NCI-H1417 treated with DMSO at 0.1 percent for 48 hours (cell line): Measurements from ENCODE around the gene AGMO.
A peak's percentile ranks its signal among the peaks of the same experiment; 100 is the strongest.
"Not testable (repeated sequence)": the region's sequence is repeated elsewhere in the genome, so short reads cannot be mapped to it uniquely, and the experiment has no call there.

Experiments
- DNase-seq: peaks from one replicate; lab custom pipeline; 2025; lab: John Stamatoyannopoulos, UW

AGMO gene

DNA sequence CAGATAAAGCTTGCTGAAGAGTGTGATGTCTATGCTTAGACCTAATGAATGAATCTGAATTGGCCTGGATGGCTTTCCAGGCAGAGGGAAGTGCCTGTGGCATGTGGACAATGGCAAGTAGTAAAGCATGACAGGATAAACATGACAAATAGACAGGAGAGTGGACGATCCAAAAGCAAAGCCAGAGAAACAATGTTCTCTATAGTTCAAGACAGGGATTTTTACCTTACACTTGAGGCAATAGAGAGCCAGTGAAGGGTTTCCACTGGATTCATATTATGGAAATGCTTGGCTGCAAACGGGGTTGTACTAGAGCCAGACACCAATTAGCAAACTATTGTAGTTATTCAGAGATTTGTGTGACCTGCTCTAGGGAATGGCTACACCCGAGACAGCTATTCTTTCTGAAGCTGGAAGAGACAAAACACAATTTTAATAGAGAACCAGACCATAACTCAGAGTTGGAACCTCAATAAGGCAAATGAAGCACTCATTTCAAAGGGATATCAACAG, 2.3 kb downstream of the AGMO start:
- no peak for DNase-seq

DNA sequence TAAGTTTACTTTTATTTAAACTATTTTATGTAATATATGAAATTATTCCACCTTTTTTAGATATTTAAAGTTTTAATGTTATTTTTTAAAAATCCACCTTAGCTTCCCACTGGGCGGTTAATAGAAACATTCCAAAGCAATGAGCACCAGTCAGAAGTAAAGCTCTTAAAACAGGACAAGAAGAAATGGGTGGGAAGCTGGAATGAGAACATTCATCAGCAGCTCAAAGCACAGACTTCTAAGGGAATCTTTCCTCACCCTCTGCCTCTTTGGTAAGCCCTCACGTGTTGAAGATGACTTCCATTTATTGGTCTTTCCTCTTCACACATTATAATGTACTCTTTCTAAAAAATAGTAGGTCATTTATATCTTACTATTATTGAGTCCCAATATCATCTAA, 3.1 kb downstream of the AGMO start:
- DNase-seq = no peak

DNA sequence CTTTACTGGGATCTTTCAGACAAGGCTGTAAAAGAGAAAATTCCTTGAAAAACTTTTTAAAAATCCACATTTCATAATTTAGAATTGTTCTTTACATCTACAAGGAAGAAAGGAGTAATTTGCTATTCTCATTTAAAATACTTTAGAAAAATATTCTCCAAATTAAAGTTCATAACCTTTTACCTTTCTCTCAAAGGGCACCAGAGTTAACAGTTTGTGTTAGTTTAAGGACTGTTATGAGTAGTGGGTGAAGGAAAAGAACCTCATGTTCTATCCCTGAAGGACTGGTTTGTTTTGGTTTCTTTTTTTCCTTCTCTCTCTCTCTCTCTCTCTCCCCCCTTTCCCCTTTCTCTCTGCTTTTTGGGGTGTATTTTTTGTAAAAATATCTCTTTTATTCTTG, 4.1 kb downstream of the AGMO start:
- no peak for DNase-seq

DNA sequence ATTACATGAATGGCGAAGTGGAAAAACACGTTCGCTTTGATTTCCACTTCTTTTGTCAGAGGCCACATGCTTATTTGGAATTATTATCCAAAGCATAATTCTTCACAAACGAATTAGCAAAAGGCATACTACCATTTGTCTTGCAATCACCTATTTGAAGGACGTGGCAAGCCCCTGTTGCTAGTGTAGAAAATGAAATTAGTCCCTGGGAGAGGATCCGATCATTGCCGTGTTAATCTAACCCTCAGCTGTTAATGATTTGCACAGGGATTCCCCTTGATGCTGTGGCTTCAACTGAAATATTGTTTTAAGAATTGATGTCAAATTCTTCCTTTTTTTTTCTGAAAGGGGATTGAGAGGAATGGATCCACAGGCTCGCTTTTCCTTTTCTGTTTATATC, 4.6 kb downstream of the AGMO start:
- DNase-seq = no peak

DNA sequence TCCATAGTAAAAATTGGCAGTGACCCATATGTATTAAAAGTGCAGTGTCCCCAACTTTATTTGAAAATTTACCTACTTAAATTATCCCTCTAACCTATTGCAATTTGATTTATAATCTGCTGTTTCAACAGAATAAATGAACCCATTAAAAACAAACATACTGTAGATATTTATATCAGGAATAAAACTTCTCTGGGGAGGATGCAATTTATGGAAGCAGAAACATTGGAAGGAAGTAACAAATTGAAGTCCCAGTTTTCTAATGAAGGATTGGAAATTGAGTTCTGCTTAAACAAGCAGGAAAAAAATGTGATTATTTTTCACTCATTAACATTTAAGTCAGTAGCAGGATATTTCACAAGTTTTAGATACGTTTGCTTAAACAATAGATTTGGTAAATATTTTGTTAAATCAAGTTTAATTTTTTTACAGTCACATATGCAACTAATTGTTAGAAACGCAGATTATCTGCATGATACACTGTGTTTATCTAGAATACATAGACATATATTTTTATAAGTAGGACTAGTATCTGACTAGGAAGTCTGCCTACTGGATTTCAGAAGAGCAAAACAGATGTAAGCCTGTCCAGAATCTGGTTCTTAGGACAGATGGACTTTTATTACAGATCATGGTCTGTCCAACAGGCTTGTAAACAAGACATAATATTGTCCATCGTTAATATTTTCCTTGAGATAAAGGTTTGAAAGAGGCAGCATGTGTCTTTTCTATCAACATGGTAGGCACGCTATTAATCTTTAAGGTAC, 5.3 kb downstream of the AGMO start:
- DNase-seq = no peak

DNA sequence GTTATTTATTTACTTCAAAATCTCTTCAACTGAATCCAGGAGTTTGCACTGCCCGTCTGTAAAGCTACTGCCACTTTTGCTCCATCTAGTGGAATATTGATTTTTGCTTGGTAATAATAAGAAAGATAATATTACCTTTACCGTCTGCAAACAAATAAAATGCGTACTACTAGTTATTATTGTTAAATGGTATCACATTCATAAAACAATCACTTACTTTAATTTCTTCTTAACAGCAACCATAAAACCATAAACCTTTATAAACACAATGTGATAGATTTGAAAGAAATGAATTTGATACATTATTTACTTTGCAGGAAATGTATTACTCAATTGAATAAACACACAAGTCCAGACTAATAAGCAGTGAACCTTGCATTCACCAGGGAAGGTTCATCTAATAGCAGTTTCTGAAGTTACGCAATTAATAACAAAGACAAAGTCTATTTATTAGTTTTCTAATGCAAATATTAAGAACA, 6.4 kb downstream of the AGMO start:
- DNase-seq = peak; percentile 78

DNA sequence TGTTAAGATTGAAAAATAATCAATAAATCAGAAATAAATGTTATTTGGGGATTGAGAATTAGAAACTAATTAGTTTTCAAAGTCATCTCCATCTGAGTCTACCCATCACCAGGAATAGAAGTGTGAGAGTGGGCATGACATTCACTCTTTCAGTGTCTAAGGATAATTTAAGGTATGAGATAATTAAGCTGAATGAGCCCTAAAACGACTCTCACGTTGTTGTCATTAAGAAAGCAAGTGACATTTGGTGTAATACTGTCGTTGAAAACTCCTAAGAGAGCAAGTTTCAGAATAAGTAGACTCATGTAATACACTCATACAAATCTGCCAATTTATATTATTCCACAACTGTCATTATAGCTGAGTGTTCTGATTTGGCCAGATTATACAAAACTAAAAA, 7.1 kb downstream of the AGMO start:
- no peak for DNase-seq

DNA sequence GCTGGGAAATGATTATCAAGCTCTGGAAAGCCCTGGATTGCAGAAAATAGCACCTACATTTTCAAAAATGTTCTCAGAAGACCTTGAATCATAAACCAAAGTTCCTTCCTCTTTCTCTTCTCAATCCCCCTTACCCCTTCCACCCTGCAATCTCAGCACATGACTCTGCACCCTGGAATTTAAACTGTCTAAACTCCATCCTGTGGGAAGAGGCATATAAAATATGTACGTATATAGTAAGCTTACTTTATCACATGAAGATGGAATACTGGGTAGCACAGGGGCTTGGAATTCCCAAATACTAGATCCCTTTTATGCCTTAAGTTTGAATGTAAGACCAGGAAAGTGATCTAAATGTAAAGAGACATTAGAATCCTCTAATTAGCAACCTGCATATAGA, 7.7 kb downstream of the AGMO start:
- DNase-seq = no peak

DNA sequence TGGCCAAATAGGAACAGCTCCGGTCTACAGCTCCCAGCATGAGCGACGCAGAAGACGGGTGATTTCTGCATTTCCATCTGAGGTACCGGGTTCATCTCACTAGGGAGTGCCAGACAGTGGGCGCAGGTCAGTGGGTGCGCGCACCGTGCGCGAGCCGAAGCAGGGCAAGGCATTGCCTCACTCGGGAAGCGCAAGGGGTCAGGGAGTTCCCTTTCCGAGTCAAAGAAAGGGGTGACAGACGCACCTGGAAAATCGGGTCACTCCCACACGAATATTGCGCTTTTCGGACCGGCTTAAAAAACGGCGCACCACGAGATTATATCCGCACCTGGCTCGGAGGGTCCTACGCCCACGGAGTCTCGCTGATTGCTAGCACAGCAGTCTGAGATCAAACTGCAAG, 14.5 kb downstream of the AGMO start:
- not testable (repeated sequence) for DNase-seq

DNA sequence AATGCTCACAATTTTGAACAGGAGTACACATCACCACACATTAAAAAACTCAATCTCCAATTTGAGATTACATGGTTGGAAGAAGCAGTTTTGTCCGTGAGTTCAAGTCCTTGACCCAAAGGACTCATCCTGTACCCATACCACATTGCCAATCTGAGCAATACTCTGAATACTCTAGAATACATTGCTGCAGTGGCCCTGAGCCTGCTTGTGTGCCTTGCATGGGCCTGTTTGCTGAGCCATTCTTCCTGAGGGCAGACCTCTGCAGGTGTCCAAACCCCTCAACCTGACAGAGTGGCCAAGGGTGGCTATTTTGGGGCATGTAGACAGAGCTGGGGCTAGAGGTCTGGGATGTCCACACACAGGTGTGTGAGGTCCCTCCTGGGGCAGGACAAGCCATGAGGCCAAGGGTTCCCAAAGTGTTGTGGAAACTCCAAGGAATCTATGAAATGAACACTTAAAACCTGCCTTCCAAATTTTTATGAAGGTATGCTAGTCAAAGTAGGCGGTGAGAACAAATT, 15.5 kb downstream of the AGMO start:
- DNase-seq = no peak

DNA sequence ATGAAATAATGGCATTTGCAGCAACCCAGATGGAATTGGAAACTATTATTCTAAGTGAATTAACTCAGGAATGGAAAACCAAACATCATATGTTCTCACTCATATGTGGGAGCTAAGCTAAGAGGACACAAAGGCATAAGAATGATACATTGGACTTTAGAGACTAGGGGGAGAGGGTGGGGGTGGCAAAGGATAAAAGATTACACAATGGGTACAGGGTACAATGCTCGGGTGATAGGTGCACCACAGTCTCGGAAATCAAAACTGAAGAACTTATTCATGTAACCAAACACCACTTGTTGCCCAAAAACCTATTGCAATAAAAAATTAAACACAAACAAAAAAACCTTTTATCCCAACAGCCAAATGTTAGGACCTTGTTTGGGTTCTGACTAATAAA, 17.8 kb downstream of the AGMO start:
- DNase-seq = no peak

DNA sequence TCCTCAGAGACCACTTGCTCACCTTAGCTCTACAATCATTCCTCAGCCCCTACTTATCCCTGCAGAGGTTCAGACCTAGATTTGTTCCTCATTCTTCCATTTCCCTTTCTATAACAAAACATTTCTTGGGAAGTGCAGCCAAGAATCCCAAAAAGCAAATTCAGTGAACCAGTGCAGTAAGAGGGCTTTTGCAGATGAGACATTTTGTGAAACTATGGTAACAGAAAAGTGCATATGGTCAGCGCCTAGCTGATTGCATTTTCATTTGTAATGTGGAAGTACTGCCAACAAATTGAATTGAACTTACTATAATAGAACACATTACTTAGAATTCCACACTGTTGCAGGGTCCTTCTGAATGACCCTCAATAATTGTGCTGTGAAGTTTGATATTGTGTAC, 18.6 kb downstream of the AGMO start:
- no peak for DNase-seq

DNA sequence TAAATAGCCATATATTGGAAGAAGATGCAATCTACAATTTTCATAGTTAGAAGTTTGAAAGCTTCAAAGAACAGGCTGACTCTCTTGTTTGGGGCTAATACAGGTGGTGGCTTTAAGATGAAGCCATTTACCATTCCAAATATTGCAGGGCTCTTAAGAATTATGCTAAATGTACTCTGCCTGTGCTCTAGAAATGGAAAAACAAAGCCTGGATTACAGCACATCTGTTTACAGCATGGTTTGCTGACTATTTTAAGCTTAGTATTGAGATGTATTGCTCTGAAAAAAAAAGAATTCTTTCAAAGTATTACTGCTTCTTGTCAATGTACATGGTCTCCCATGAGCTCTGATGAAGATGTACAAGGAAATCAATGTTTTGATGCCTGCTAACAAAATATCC, 34.2 kb downstream of the AGMO start:
- DNase-seq = no peak

DNA sequence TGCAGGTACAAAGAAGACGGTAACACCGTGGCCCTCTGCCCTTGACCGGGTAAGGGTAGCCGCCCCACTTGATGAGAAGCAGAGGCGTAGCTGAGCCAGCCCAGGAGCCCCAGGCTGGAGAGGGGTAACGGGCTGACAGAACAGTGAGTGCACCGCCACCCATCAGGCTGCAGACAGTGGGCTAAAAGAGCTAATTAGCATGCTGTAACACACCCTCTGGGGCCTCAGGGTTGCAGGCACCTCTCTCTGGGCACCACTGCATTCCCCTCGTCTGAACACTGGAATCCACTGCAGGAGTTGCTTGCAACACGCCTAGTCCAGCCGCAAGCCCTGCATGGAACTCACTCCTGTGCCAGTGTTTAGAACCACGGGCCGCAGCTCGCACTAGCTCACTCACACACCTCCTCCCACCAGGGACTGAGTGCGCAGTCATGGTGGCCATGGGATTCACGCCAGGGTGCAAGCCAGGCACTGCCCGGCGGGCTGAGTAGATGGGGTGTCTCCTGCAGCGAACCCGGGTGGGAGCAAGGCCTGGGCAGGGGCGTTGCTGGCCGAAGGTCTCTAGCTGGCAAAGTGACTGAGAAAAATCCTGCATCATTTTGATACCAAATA, 36.1 kb downstream of the AGMO start:
- no peak for DNase-seq

DNA sequence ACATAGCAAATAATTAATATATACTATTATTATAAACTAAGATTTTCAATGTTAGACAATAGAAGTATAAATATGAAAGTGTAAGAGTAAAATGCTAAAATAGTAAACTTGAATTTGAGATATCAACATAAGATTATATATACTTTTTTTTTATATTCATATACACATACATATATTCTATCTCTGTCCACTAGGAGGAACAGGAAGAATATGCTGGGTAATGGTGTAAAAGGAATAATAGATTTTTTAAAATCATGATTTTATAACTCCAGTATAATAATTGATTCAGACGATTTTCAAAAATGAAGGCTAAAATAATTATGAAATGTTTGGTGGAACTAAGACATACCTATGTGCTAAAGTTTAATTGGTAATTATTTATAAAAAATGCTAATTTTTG, 37.7 kb downstream of the AGMO start:
- no peak for DNase-seq

DNA sequence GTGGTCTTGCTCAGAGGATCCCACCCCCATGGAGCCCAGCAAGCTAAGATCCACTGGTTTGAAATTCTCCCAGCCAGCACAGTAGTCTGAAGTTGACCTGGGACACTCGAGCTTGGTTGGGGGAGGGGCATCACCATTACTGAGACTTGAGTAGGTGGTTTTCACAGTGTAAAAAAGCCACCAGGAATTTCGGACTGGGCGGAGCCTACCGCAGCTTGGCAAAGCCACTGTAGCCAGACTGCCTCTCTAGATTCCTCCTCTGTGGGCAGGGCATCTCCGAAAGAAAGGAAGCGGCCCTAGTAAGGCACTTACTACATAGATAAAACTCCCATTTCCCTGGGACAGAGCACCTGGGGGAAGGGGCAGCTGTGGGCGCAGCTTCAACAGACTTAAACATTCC, 44.0 kb downstream of the AGMO start:
- not testable (repeated sequence) for DNase-seq

DNA sequence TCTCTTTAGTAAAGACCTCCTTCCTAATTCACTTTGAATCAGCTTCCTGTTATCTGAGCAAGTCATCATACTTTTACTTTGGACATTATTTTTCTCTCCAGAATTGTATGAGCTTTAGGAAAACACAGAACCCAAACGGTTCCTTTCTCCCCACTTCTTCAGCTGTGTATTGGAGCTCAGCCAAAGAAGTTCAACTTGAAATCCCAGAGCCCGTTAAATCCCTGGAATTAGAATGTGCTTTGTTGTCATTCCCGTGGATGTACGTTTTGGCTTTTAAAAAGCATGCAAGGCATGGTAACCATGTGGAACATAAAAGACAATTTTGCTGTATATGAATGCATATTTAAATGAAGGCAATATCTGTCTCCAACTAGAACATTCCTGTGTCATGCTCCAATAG, 46.6 kb downstream of the AGMO start:
- DNase-seq = no peak

DNA sequence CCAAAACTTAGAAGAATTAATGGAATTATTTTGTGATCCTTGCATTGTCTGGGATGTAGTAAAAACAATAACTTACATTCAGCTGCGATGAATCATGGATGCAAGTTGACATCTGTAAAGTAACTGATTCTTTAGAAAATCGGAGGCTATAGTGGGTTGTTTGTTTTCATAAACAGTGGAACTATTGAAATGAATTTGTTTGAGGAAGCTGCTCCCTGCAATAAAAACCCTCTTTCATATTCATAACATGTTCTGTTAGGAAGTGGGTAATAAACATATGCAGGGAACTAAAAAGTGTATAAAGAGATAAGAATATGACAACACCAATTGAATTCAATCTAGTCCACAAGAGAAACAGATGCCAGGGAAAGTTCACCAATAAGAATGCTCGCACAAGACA, 53.6 kb downstream of the AGMO start:
- DNase-seq = no peak

DNA sequence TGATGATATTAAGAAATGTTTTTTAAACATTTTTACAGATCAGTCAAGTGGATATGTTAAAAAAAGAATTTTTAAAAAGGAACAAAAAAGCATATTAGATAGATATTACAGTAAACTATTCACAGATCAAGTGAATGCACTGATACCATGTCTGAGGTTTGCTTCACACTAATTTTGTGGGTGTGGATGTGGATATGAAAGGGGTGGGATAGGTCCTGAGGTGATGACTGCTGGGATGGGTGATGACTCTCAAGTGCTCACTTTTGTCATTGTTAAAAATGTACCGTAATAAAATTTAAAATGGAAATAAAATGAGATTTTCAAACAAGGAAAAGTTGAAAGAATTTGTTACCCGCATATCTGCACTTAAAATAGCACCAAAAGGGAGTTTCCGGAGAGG, 54.1 kb downstream of the AGMO start:
- no peak for DNase-seq

DNA sequence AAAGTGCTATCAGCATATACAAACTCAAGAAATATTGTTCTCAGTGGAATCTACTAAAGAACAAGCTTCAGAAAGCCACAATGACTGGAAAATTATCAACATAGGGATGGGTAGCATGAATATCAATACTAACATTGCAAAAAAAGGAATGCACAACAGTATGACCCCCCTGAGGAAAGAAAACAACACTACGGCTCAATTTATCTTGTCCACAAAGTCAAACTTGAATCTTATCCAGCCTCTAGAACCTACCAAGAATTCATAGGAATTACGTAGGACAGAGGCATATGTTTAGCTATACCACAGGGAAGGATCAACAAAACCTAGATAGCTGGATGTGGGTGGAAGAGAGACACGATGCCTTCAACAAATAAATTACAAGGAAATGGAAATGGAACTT, 54.6 kb downstream of the AGMO start:
- no peak for DNase-seq

DNA sequence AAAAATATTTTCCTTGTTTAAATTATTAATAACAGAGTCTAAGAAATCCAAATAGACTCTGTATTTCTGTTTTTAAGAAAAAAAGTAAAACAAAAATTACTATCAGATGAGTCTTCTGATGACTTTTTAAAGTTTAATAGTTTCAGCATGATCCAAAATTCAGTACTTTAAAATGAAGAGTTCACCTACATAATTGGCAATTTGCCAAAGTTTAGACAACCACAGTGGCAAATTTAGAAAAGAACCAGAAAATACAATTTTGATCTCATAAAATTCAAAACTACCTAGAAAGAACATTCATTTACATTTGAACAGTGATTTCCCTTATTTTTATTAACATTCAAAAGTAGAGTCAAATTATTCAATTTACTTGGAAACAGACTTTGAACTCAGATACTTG, 56.1 kb downstream of the AGMO start:
- no peak for DNase-seq

DNA sequence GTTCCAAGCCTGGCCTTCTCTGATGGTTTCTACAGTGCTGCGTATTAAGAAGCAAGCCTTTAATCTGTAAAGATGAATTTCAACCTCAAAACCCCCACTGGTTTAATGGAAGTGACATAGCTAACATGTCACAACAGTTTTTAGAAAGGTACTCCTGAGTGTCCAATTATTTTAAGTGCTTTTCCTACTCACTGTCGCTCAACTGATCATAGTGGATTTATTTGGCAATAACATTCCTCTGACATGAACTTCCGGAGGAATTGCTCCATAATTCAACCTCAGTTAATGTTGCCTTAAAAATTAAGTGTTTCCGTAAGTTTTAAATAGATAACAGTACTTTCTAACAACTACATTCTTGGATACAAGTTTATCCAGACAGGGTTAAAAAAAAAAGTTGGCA, 57.5 kb downstream of the AGMO start:
- no peak for DNase-seq

DNA sequence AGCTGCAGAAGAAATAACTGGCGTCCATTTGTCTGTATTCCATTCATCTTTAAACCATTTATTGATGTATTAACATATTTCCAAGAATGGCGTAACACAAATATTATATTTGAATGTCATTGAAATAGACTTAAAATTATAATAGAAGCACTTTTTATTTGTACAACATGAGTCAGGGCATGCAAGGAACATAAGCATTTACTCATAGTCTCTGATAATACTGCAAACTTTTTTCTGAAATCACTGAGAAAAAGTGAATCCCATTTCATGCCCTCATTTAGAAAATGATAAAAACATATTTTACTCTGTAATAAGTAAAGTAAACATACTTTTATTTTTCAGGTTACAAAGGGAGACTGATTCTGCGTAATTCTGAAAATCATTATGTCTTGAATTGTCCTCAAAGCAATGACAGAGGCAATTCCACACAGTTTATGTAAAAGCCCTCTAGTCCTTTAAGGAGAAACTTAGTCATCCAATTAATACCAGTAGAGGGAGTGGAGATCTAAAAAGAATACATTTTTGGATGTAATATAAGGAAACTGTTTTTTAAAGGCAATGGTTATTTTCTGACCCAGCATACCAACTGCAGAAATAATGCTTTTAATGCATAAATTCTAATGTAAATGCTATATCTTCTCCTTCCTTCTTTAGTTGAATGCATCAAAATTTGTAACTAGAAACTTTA, 58.1 kb downstream of the AGMO start:
- DNase-seq = no peak
